ENCODE data around the gene LIN7B.
A peak's percentile ranks its signal among the peaks of the same experiment; 100 is the strongest.

LIN7B gene

DNA sequence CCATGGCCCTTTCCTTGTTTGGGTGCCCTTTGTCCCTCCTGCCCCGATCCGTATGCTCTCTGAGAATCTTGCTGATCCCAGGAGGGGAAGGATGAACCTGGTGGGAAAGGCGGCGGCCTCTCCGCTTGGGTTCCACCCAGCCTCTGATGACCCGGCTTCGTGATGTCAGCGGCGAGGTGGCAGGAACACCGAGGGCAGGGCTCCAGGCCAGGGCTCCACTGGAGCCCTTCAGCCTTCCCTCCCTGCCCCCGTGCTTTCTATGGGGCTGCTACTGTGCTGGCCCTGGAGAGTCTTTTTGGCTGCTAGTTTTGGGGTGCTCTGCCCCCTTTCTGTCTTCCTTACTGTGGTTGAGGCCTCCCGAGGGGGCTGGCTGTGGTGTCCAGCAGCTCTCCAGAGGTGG, 11.9 kb upstream of the LIN7B start:
- Histone ChIP-seq H3K36me3 (peaks cover 95% of the 10 kb centered on the region), H3K27ac (no peak overlapping the region), H3K4me3 (ENCODE audit: low read depth in 1 of 2, low read length in 1 of 2) (no peak overlapping the region), H3K9me3 (no peaks in the 10 kb centered on the region), H3K27me3 (no peaks in the 10 kb centered on the region), H3K4me1 (ENCODE audit: control insufficient read depth in 1 of 2, insufficient read depth in 1 of 2, low read depth in 1 of 2, low read length in 1 of 2) (no peaks in the 10 kb centered on the region)
- TF ChIP-seq, protein P1, sequence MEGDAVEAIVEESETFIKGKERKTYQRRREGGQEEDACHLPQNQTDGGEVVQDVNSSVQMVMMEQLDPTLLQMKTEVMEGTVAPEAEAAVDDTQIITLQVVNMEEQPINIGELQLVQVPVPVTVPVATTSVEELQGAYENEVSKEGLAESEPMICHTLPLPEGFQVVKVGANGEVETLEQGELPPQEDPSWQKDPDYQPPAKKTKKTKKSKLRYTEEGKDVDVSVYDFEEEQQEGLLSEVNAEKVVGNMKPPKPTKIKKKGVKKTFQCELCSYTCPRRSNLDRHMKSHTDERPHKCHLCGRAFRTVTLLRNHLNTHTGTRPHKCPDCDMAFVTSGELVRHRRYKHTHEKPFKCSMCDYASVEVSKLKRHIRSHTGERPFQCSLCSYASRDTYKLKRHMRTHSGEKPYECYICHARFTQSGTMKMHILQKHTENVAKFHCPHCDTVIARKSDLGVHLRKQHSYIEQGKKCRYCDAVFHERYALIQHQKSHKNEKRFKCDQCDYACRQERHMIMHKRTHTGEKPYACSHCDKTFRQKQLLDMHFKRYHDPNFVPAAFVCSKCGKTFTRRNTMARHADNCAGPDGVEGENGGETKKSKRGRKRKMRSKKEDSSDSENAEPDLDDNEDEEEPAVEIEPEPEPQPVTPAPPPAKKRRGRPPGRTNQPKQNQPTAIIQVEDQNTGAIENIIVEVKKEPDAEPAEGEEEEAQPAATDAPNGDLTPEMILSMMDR (IDR thresholded peaks at IDR 0.05) = no peak

DNA sequence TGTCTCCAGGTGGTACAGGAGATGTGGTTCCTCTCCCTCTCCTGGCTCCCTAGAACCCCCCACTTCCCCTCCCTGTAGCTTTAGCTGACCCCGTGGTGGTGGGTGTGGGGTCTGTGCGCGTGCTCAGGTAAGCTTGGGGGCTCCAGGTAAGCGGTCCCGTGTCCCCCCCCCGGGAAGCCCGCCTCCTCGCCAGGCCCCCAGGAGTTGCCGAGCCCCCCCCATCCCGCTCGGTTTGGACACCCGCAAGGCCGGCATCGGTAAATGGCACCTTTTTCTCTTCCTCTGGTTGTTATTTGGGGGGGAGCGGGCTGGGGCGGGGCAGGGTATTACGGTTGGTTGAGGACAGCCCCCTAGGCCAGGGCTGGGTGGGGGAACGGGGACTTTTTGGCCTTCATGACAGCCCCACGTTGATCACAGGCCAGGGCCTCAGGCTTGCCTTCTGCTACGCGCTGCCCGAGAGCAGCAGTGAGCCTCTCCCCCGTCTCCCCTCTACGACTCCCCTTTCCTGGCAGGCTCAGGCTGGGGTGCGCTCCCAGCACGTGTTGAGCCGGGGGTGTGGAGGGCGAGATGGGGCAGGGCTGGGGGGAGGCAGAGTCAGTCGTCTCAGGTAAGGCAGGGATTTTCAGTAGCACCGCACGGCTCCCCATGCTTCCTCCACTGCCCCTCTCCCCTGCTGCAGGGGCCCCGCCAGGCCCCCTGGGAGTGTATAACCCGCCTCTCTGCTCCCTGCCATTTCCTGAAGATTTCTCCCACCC, 10.7 kb upstream of the LIN7B start:
- peaks cover 98% of the 10 kb centered on the region for H3K36me3 ChIP-seq
- H3K27ac ChIP-seq = no peak overlapping the region
- H3K4me3 ChIP-seq (ENCODE audit: low read depth in 1 of 2, low read length in 1 of 2) = no peak overlapping the region
- TF ChIP-seq, protein P1 (IDR thresholded peaks at IDR 0.05) = no peak
- H3K4me1 ChIP-seq (ENCODE audit: control insufficient read depth in 1 of 2, insufficient read depth in 1 of 2, low read depth in 1 of 2, low read length in 1 of 2) = no peaks in the 10 kb centered on the region
- no peaks in the 10 kb centered on the region for H3K9me3 ChIP-seq
- H3K27me3 ChIP-seq = no peaks in the 10 kb centered on the region

DNA sequence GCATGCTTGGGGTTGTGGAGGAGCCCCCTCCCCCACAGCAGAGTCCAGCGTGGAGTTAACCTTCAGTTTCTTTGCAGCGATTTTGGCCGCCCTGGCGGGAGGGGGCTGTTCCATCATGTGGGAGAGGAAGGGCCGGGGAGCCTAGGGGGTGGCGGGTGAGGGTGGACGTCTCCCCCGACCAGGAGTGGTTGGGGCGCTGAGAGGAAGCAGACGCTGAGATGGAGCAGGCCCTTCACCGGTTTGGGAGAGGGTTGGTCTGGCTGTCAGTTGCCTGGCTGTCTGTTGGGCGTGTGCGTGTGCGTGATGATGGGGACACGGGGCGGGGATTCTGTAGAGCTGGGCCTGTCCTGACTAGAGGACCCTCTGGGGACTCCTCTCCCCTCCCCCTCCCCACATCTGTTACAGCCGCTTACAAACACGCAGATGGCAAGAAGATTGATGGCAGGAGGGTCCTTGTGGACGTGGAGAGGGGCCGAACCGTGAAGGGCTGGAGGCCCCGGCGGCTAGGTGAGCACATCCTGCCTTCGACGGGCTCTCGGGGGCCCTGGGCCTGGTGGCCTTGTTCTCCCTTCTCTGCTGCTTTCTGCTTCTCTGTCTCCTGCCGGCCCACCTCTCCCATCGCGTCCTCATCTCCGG, 9.8 kb upstream of the LIN7B start:
- no peak overlapping the region for H3K27ac ChIP-seq
- no peaks in the 10 kb centered on the region for H3K4me1 ChIP-seq (ENCODE audit: control insufficient read depth in 1 of 2, insufficient read depth in 1 of 2, low read depth in 1 of 2, low read length in 1 of 2)
- peaks cover 96% of the 10 kb centered on the region for H3K36me3 ChIP-seq
- TF ChIP-seq, protein P1 (IDR thresholded peaks at IDR 0.05) = no peak
- no peaks in the 10 kb centered on the region for H3K27me3 ChIP-seq
- no peak overlapping the region for H3K4me3 ChIP-seq (ENCODE audit: low read depth in 1 of 2, low read length in 1 of 2)
- H3K9me3 ChIP-seq = no peaks in the 10 kb centered on the region

DNA sequence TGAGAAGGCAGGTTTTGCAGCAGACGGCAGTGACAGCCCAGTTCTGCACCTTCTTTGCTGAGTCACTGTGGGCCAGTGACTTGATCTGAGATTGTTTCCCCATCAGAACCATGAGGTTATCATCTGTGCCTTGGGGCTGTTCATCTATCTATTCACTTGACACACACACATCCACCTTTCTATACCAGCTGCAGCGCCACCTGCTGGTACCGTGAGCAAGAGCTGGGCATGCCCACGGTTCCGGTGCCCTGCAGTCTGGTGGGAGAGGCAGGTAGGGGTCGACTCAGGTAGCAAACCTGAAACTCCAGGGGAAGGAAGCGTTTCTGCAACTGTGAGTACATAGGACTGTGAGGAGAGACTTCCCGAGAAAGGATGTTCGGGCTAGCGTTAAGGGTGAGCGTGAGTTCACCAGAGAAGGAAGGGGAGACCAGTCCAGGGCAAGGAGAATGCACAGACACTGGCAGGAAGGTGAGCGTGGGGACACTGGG, 7.5 kb upstream of the LIN7B start:
- no peaks in the 10 kb centered on the region for H3K27me3 ChIP-seq
- no peaks in the 10 kb centered on the region for H3K4me1 ChIP-seq (ENCODE audit: control insufficient read depth in 1 of 2, insufficient read depth in 1 of 2, low read depth in 1 of 2, low read length in 1 of 2)
- H3K9me3 ChIP-seq = no peaks in the 10 kb centered on the region
- no peak overlapping the region for H3K4me3 ChIP-seq (ENCODE audit: low read depth in 1 of 2, low read length in 1 of 2)
- H3K27ac ChIP-seq = no peak overlapping the region
- peaks cover 75% of the 10 kb centered on the region for H3K36me3 ChIP-seq
- TF ChIP-seq, protein P1 (IDR thresholded peaks at IDR 0.05) = peak; percentile 56

DNA sequence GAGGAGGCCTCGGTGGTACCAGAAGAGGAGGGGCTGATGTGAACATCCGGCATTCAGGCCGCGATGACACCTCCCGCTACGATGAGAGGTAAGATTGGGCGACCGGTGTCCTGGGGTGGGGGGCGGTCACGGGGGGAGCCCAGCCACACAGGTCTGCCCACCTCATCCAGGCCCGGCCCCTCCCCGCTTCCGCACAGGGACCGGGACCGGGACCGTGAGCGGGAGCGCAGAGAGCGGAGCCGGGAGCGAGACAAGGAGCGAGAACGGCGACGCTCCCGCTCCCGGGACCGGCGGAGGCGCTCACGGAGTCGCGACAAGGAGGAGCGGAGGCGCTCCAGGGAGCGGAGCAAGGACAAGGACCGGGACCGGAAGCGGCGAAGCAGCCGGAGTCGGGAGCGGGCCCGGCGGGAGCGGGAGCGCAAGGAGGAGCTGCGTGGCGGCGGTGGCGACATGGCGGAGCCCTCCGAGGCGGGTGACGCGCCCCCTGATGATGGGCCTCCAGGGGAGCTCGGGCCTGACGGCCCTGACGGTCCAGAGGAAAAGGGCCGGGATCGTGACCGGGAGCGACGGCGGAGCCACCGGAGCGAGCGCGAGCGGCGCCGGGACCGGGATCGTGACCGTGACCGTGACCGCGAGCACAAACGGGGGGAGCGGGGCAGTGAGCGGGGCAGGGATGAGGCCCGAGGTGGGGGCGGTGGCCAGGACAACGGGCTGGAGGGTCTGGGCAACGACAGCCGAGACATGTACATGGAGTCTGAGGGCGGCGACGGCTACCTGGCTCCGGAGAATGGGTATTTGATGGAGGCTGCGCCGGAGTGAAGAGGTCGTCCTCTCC, 6.3 kb upstream of the LIN7B start:
- Histone ChIP-seq H3K36me3 (peaks cover 64% of the 10 kb centered on the region), H3K4me3 (ENCODE audit: low read depth in 1 of 2, low read length in 1 of 2) (no peak overlapping the region), H3K9me3 (no peaks in the 10 kb centered on the region), H3K4me1 (ENCODE audit: control insufficient read depth in 1 of 2, insufficient read depth in 1 of 2, low read depth in 1 of 2, low read length in 1 of 2) (no peaks in the 10 kb centered on the region), H3K27me3 (peaks cover 2% of the 10 kb centered on the region), H3K27ac (no peak overlapping the region)
- TF ChIP-seq, protein P1 (IDR thresholded peaks at IDR 0.05) = no peak
